ENCODE measurements around the gene SMIM36.

GRCh38 chr17:55513885-55514590, 2.8 kb upstream of the SMIM36 start:
- TF ChIP-seq CEBPB (IDR thresholded peaks at IDR 0.05) (no peak), ZBTB7A (IDR thresholded peaks at IDR 0.05; ENCODE audit: low read depth) (no peak), YY1 (IDR thresholded peaks at IDR 0.05; ENCODE audit: low read depth) (no peak), EP300 (IDR thresholded peaks at IDR 0.05; ENCODE audit: borderline replicate concordance) (no peak), MAX (IDR thresholded peaks at IDR 0.05) (no peak), TEAD4 (IDR thresholded peaks at IDR 0.05) (no peak), RAD21 (IDR thresholded peaks at IDR 0.05; ENCODE audit: low read depth) (peak; percentile 72), TAF1 (IDR thresholded peaks at IDR 0.05; ENCODE audit: low read depth) (no peak), FOXM1 (IDR thresholded peaks at IDR 0.05; ENCODE audit: borderline replicate concordance, low read depth) (no peak), EGR1 (IDR thresholded peaks at IDR 0.05) (no peak), REST (IDR thresholded peaks at IDR 0.05; ENCODE audit: low read depth) (no peak), CREB1 (IDR thresholded peaks at IDR 0.05; ENCODE audit: low read depth) (no peak)
